Measurements from ENCODE around the gene NCSTN.

DNA sequence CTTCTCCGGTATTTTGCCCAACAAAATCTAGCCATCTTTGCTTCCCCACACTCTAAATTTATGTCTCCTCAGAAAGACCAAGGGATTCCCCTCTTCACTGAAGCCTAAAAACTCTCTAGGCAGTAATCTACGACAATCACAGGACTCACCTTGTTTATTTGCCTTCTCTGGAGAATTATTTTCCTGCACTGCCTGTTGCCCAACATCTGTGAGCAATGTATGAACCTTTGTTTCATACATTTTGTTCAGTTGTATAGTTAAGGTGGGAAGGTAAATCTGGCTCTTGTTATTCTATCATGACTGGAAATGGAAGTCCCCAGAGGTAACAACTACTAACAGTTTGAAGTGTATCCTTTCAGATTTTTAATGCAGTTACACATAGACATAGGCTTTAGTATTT lies 2.3 kb upstream of the NCSTN start:
- TF ChIP-seq, protein P1, sequence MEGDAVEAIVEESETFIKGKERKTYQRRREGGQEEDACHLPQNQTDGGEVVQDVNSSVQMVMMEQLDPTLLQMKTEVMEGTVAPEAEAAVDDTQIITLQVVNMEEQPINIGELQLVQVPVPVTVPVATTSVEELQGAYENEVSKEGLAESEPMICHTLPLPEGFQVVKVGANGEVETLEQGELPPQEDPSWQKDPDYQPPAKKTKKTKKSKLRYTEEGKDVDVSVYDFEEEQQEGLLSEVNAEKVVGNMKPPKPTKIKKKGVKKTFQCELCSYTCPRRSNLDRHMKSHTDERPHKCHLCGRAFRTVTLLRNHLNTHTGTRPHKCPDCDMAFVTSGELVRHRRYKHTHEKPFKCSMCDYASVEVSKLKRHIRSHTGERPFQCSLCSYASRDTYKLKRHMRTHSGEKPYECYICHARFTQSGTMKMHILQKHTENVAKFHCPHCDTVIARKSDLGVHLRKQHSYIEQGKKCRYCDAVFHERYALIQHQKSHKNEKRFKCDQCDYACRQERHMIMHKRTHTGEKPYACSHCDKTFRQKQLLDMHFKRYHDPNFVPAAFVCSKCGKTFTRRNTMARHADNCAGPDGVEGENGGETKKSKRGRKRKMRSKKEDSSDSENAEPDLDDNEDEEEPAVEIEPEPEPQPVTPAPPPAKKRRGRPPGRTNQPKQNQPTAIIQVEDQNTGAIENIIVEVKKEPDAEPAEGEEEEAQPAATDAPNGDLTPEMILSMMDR (conservative IDR thresholded peaks at IDR 0.05; ENCODE audit: low read depth, low read length) = no peak
- no peak for TF ChIP-seq EZH2 (IDR thresholded peaks at IDR 0.05; ENCODE audit: borderline replicate concordance, low read depth, low read length, poor library complexity, severe bottlenecking)
